ENCODE measurements around the gene KIF6.

Gene KIF6

GRCh38 chr6:39602601-39603519 lies 122.3 kb downstream of the KIF6 start:
- POLR2A ChIA-PET = no interaction called here
- no peak for DNase-seq (ENCODE audit: extremely low spot score)
- CTCF ChIA-PET = no interaction called here
- TF ChIP-seq PKNOX1 (IDR thresholded peaks at IDR 0.05) (no peak), ELF4 (IDR thresholded peaks at IDR 0.05) (no peak), LEF1 (IDR thresholded peaks at IDR 0.05; ENCODE audit: borderline replicate concordance) (no peak), CTBP1 (IDR thresholded peaks at IDR 0.05; ENCODE audit: borderline replicate concordance) (no peak), ZNF384 (IDR thresholded peaks at IDR 0.05) (no peak), TARDBP (IDR thresholded peaks at IDR 0.05) (no peak), BHLHE40 (IDR thresholded peaks at IDR 0.05; ENCODE audit: borderline replicate concordance) (no peak), HDGF (IDR thresholded peaks at IDR 0.05; ENCODE audit: borderline replicate concordance) (no peak), SUZ12 (IDR thresholded peaks at IDR 0.05) (no peak), FOXK2 (IDR thresholded peaks at IDR 0.05) (no peak), NFRKB (IDR thresholded peaks at IDR 0.05) (no peak), L3MBTL2 (conservative IDR thresholded peaks at IDR 0.05) (no peak), SP1 (IDR thresholded peaks at IDR 0.05) (no peak), ARNT (IDR thresholded peaks at IDR 0.05) (no peak), FOXM1 (IDR thresholded peaks at IDR 0.05; ENCODE audit: borderline replicate concordance) (no peak), FOXA1 (IDR thresholded peaks at IDR 0.05) (no peak)

- DNase-seq (ENCODE audit: extremely low spot score) = no peak
- TF ChIP-seq FOXM1 (IDR thresholded peaks at IDR 0.05; ENCODE audit: borderline replicate concordance) (no peak), SUZ12 (IDR thresholded peaks at IDR 0.05) (no peak), HDGF (IDR thresholded peaks at IDR 0.05; ENCODE audit: borderline replicate concordance) (no peak), FOXA1 (IDR thresholded peaks at IDR 0.05) (no peak), L3MBTL2 (conservative IDR thresholded peaks at IDR 0.05) (no peak), TARDBP (IDR thresholded peaks at IDR 0.05) (no peak), ARNT (IDR thresholded peaks at IDR 0.05) (no peak), ZNF384 (IDR thresholded peaks at IDR 0.05) (no peak), CTBP1 (IDR thresholded peaks at IDR 0.05; ENCODE audit: borderline replicate concordance) (no peak), NFRKB (IDR thresholded peaks at IDR 0.05) (no peak), LEF1 (IDR thresholded peaks at IDR 0.05; ENCODE audit: borderline replicate concordance) (no peak)
- ChIA-PET POLR2A (no interaction called here), CTCF (no interaction called here)
Measured at GRCh38 chr6:39599973-39600372, 125.2 kb downstream of the KIF6 start.

GRCh38 chr6:39599341-39599740 lies 125.9 kb downstream of the KIF6 start:
- POLR2A ChIA-PET = no interaction called here
- TF ChIP-seq FOXK2 (IDR thresholded peaks at IDR 0.05) = no peak
- TF ChIP-seq FOXA1 (IDR thresholded peaks at IDR 0.05) = no peak
- TF ChIP-seq ARNT (IDR thresholded peaks at IDR 0.05) = no peak
- no peak for TF ChIP-seq FOXM1 (IDR thresholded peaks at IDR 0.05; ENCODE audit: borderline replicate concordance)
- no peak for TF ChIP-seq CTBP1 (IDR thresholded peaks at IDR 0.05; ENCODE audit: borderline replicate concordance)
- TF ChIP-seq LEF1 (IDR thresholded peaks at IDR 0.05; ENCODE audit: borderline replicate concordance) = no peak
- TF ChIP-seq ZNF384 (IDR thresholded peaks at IDR 0.05) = no peak
- no peak for TF ChIP-seq L3MBTL2 (conservative IDR thresholded peaks at IDR 0.05)
- TF ChIP-seq ELF4 (IDR thresholded peaks at IDR 0.05) = no peak
- TF ChIP-seq PKNOX1 (IDR thresholded peaks at IDR 0.05) = no peak
- DNase-seq (ENCODE audit: extremely low spot score) = no peak
- CTCF ChIA-PET = no interaction called here

GRCh38 chr6:39594285-39594684 lies 130.9 kb downstream of the KIF6 start:
- CTCF ChIA-PET = interaction anchor here (0.6 kb wide), 1 partner anchor 59 kb away, joined by 4 read pairs; no protein-coding TSS in a partner anchor
- TF ChIP-seq TARDBP (IDR thresholded peaks at IDR 0.05) = no peak
- TF ChIP-seq SP1 (IDR thresholded peaks at IDR 0.05) = no peak
- TF ChIP-seq CTBP1 (IDR thresholded peaks at IDR 0.05; ENCODE audit: borderline replicate concordance) = no peak
- TF ChIP-seq HDGF (IDR thresholded peaks at IDR 0.05; ENCODE audit: borderline replicate concordance) = no peak
- no peak for TF ChIP-seq NFRKB (IDR thresholded peaks at IDR 0.05)
- TF ChIP-seq FOXM1 (IDR thresholded peaks at IDR 0.05; ENCODE audit: borderline replicate concordance) = no peak
- no peak for TF ChIP-seq SUZ12 (IDR thresholded peaks at IDR 0.05)
- no peak for TF ChIP-seq FOXA1 (IDR thresholded peaks at IDR 0.05)
- no peak for TF ChIP-seq PKNOX1 (IDR thresholded peaks at IDR 0.05)
- POLR2A ChIA-PET = no interaction called here
- no peak for DNase-seq (ENCODE audit: extremely low spot score)

- ChIA-PET CTCF (interaction anchor here (0.6 kb wide), 1 partner anchor 244 kb away, joined by 9 read pairs; no protein-coding TSS in a partner anchor), POLR2A (no interaction called here)
- no peak for DNase-seq (ENCODE audit: extremely low spot score)
- TF ChIP-seq BHLHE40 (IDR thresholded peaks at IDR 0.05; ENCODE audit: borderline replicate concordance) (no peak), SP1 (IDR thresholded peaks at IDR 0.05) (no peak), NFRKB (IDR thresholded peaks at IDR 0.05) (no peak), L3MBTL2 (conservative IDR thresholded peaks at IDR 0.05) (no peak), ELF4 (IDR thresholded peaks at IDR 0.05) (no peak), FOXA1 (IDR thresholded peaks at IDR 0.05) (no peak), FOXK2 (IDR thresholded peaks at IDR 0.05) (no peak), ZNF384 (IDR thresholded peaks at IDR 0.05) (no peak), FOXM1 (IDR thresholded peaks at IDR 0.05; ENCODE audit: borderline replicate concordance) (no peak), SUZ12 (IDR thresholded peaks at IDR 0.05) (no peak), ARNT (IDR thresholded peaks at IDR 0.05) (no peak), TARDBP (IDR thresholded peaks at IDR 0.05) (no peak), PKNOX1 (IDR thresholded peaks at IDR 0.05) (no peak)
Measured at GRCh38 chr6:39593646-39594045, 131.6 kb downstream of the KIF6 start.
